CD14-positive monocyte (primary cell): ENCODE data around the gene SRPX. TPM values are rescaled to one million over a fixed set of nuclear protein-coding genes. Genes with fewer than 3 reads are reported as not detected.
A peak's percentile ranks its signal among the peaks of the same experiment; 100 is the strongest.

ENCODE experiments used
- DNase-seq, 3 donors: peaks; one replicate each; pipeline ENCODE4 v3.0.0-alpha.2; 2011 to 2022
- H2AFZ ChIP-seq: 2 replicates; pipeline ENCODE4 v1.6.0; 2012; ENCODE audit warnings: mild to moderate bottlenecking, low read depth, low read length, inconsistent platforms; ENCODE audit not compliant: insufficient read depth, poor library complexity, severe bottlenecking
- H3K27ac ChIP-seq, 2 donors: 1 replicate in 1 of 2; 2 replicates in 1 of 2; pipeline ENCODE4 v1.5.1; 2012 to 2013; ENCODE audit warnings: low read length in 2 of 2, control low read depth in 1 of 2, inconsistent platforms in 1 of 2, low read depth in 1 of 2, mild to moderate bottlenecking in 1 of 2
- H3K27me3 ChIP-seq, 2 donors: one replicate each; pipeline versions ENCODE4 v1.6.0 to v1.6.1; 2011 to 2013; ENCODE audit warnings: low read length in 2 of 2; ENCODE audit not compliant: control insufficient read depth in 2 of 2, insufficient read depth in 2 of 2
- H3K36me3 ChIP-seq, 2 donors: replicated peaks in 1 of 2; 1 replicate in 1 of 2; 2 replicates in 1 of 2; pipeline versions ENCODE4 v1.5.1 to v1.6.1; 2012 to 2013; ENCODE audit warnings: low read length in 2 of 2, control low read depth in 1 of 2, inconsistent platforms in 1 of 2, mild to moderate bottlenecking in 1 of 2; ENCODE audit not compliant: insufficient read depth in 2 of 2, control insufficient read depth in 1 of 2
- H3K4me1 ChIP-seq, 2 donors: 1 replicate in 1 of 2; 2 replicates in 1 of 2; pipeline versions ENCODE4 v1.5.1 to v1.6.1; 2012 to 2013; ENCODE audit warnings: low read length in 2 of 2, control low read depth in 1 of 2, inconsistent platforms in 1 of 2, mild to moderate bottlenecking in 1 of 2, moderate library complexity in 1 of 2; ENCODE audit not compliant: insufficient read depth in 2 of 2, control insufficient read depth in 1 of 2
- H3K4me2 ChIP-seq: replicated peaks from 2 replicates; pipeline ENCODE3; 2012; ENCODE audit warnings: low read length, moderate library complexity, mild to moderate bottlenecking; ENCODE audit not compliant: poor library complexity, severe bottlenecking; ENCODE audit errors: extremely low read depth
- H3K4me3 ChIP-seq, 3 experiments: fragments of 200-600 bp in 1 of 3; sonication (generic) in 1 of 3; replicated peaks in 1 of 3; 1 replicate in 2 of 3; 2 replicates in 1 of 3; pipeline ENCODE4 v1.5.1; 2011 to 2013; ENCODE audit warnings: low read length in 3 of 3, mild to moderate bottlenecking in 3 of 3, control low read depth in 2 of 3, low read depth in 2 of 3, inconsistent platforms in 1 of 3, moderate library complexity in 1 of 3
- H3K79me2 ChIP-seq: 2 replicates; pipeline ENCODE4 v1.6.0; 2012; ENCODE audit warnings: mild to moderate bottlenecking, control low read depth, inconsistent platforms, low read length, moderate library complexity; ENCODE audit not compliant: insufficient read depth
- H3K9ac ChIP-seq: 2 replicates; pipeline ENCODE4 v1.6.0; 2017; ENCODE audit warnings: low read length, mild to moderate bottlenecking; ENCODE audit not compliant: insufficient read depth, poor library complexity, severe bottlenecking
- H3K9me3 ChIP-seq, 2 donors: replicated peaks in 1 of 2; 1 replicate in 1 of 2; 2 replicates in 1 of 2; pipeline versions ENCODE4 v1.5.1 to v1.6.1; 2012 to 2013; ENCODE audit warnings: low read length in 2 of 2, control low read depth in 1 of 2; ENCODE audit not compliant: control insufficient read depth in 1 of 2, insufficient read depth in 1 of 2
- H4K20me1 ChIP-seq: 2 replicates; pipeline ENCODE4 v1.6.0; 2012; ENCODE audit warnings: mild to moderate bottlenecking, low read length, control low read depth, moderate library complexity; ENCODE audit not compliant: insufficient read depth
- H3K27ac Mint-ChIP-seq, 7 donors: one replicate each; pipeline ENCODE4 v1.8.0; 2020; ENCODE audit warnings: mild to moderate bottlenecking in 7 of 7, mixed read lengths in 7 of 7, moderate library complexity in 6 of 7, inconsistent platforms in 2 of 7
- H3K27me3 Mint-ChIP-seq, 3 donors: one replicate each; pipeline ENCODE4 v1.8.0; 2021 to 2022; ENCODE audit warnings: low read depth in 3 of 3, mild to moderate bottlenecking in 3 of 3, mixed read lengths in 3 of 3, moderate library complexity in 3 of 3, inconsistent platforms in 1 of 3
- H3K36me3 Mint-ChIP-seq, 2 donors: one replicate each; pipeline ENCODE4 v1.8.0; 2020; ENCODE audit warnings: mixed read lengths in 2 of 2, inconsistent platforms in 1 of 2, mild to moderate bottlenecking in 1 of 2
- H3K4me1 Mint-ChIP-seq: one replicate; pipeline ENCODE4 v1.8.0; 2020; ENCODE audit warnings: mild to moderate bottlenecking, mixed read lengths
- H3K4me3 Mint-ChIP-seq, 2 donors: one replicate each; pipeline ENCODE4 v1.8.0; 2020; ENCODE audit warnings: mild to moderate bottlenecking in 2 of 2, mixed read lengths in 2 of 2, moderate library complexity in 1 of 2
- H3K9me3 Mint-ChIP-seq, 7 donors: one replicate each; pipeline ENCODE4 v1.8.0; 2020 to 2022; ENCODE audit warnings: mixed read lengths in 7 of 7, mild to moderate bottlenecking in 6 of 7, moderate library complexity in 6 of 7, inconsistent platforms in 2 of 7
- CTCF ChIP-seq: fragments of 200-600 bp; IDR thresholded peaks from one replicate; pipeline ENCODE4 v1.8.0; 2022; ENCODE audit warnings: antibody characterized with exemption, mild to moderate bottlenecking
- WGBS: methylation state at CpG from one replicate; pipeline ENCODE4 v1.1.5; 2013; ENCODE audit warnings: missing lambda C conversion rate; ENCODE audit not compliant: insufficient coverage; 5-methylcytosine and 5-hydroxymethylcytosine counted together
- intact Hi-C, 2 donors: fragments of 100-400 bp; cut with micrococcal nuclease; formaldehyde crosslinking; loops; one replicate each; pipeline versions ENCODE4 v1.15.0 to v1.15.1; 2023
- polyA plus RNA-seq, 3 donors: library from polyadenylated mRNA; depleted of rRNA in 1 of 3; unstranded in 2 of 3; stranded (reverse) in 1 of 3; fragments of 300-500 nt in 2 of 3; fragments of >200 nt in 1 of 3; fragmentation: Illumina TruSeq in 2 of 3; gene quantifications; 1 replicate in 2 of 3; 2 replicates in 1 of 3; pipeline ENCODE4 v1.2.3, GENCODE V29; 2012 to 2021

SRPX gene
- polyA plus RNA-seq, 3 donors: not detected

DNA sequence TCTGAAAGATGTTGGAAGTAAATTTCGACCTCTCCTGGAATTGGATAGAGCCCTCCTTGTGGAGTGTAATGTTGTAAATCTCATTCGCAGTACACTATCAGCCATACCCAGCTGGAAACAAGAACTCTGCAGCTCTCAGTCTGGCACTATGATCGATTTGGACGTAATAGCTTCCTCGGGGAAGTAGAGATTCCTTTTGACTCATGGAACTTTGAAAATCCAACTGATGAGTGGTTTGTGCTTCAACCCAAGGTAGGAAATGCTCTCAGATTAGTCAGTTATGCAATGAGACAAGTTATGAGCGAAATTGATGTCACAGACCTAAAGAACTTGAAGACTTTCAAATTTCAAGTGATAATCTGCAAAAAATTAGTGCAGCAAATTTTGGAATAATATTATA is 110.4 kb downstream of the SRPX start:
- no peak overlapping the region for H3K27ac ChIP-seq
- Mint-ChIP-seq H3K4me1 (peaks cover 5% of the 10 kb centered on the region), H3K27ac (no peak overlapping the region), H3K27me3 (no peaks in the 10 kb centered on the region), H3K4me3 (no peak overlapping the region), H3K36me3 (no peaks in the 10 kb centered on the region), H3K9me3 (peaks cover 0 to 5% (median 0%) of the 10 kb centered on the region in 7 donors)
- intact Hi-C loops: no loop called here
- H3K4me3 ChIP-seq: no peak overlapping the region
- no peaks in the 10 kb centered on the region for H3K4me1 ChIP-seq
- no peak overlapping the region for H3K9ac ChIP-seq
- no peak for TF ChIP-seq CTCF
- no peak overlapping the region for H3K4me2 ChIP-seq
- no peaks in the 10 kb centered on the region for H3K79me2 ChIP-seq
- WGBS: 20% methylated on average over 2 of the region's 6 CpGs
- H3K36me3 ChIP-seq: no peaks in the 10 kb centered on the region
- H2AFZ ChIP-seq: no peak overlapping the region
- no peaks in the 10 kb centered on the region for H3K27me3 ChIP-seq
- no peak for DNase-seq
- no peaks in the 10 kb centered on the region for H4K20me1 ChIP-seq
- no peaks in the 10 kb centered on the region for H3K9me3 ChIP-seq

GRCh38 chrX:38109042-38109898 is 111.4 kb downstream of the SRPX start:
- Histone ChIP-seq H3K27me3 (no peaks in the 10 kb centered on the region), H3K27ac (no peak overlapping the region), H3K4me1 (peaks cover 0 to 6% of the 10 kb centered on the region in 2 donors), H3K36me3 (no peaks in the 10 kb centered on the region), H2AFZ (no peak overlapping the region), H3K4me2 (no peak overlapping the region), H3K79me2 (no peaks in the 10 kb centered on the region), H4K20me1 (no peaks in the 10 kb centered on the region), H3K9me3 (no peaks in the 10 kb centered on the region), H3K4me3 (no peak overlapping the region), H3K9ac (no peak overlapping the region)
- intact Hi-C loops: no loop called here
- H3K36me3 Mint-ChIP-seq: no peaks in the 10 kb centered on the region
- peaks cover 12% of the 10 kb centered on the region for H3K4me1 Mint-ChIP-seq
- DNase-seq: no peak
- peak overlapping the region in 1 of 7 donors; percentile 40 for H3K27ac Mint-ChIP-seq
- H3K9me3 Mint-ChIP-seq: peaks cover 0 to 2% (median 0%) of the 10 kb centered on the region in 7 donors
- no peaks in the 10 kb centered on the region for H3K27me3 Mint-ChIP-seq
- TF ChIP-seq CTCF: no peak
- H3K4me3 Mint-ChIP-seq: no peak overlapping the region
- no CpG with 5 or more reads among the region's 4 CpGs for WGBS
